CD4-positive, alpha-beta T cell treated with Interleukin-6 at 100 ng/mL for 8 hours (primary cell): ENCODE results near the gene PICK1.

Experiments used
- DNase-seq: peaks from one replicate; pipeline ENCODE4 v3.0.0-alpha.2; 2020; ENCODE audit warnings: mixed read lengths, low spot score

Gene PICK1

DNA sequence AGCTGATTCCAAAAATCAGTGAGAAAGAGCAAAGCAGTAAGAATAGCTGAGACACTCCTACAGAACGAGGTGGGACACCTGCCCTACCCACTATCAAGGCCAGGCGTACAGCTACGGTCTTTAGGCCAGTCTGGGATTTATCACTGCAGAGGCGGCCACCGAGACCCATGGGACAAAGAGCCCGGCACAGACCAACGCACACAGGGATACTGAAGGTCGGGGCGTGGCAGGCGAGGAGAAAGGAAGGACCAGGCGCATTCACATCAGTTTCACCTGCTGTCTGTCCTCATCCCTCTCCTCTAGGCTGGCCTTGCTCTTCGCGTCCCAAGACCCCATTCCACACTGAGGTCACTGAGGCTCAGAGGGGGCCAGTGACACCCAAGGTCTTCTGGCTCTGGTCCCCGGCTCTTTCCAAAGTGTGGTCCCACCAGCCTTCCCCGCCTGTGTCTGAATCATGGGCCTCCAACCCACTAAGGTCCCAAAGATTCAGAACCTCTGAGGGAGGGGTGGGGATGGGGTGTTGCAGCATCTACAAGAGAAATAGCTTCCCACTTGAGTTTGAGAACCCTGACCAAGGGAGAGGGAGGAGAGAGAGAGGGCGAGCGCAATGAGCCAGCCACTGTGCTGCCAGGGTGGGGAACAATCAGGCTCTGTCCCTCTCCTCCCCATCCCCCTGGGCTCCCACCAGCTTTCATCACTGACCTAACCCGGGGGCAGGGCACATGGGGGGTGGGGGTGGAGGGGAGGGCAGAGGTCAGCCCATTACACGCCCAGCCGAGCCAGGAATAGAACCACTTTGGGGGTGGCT is 7.2 kb upstream of the PICK1 start:
- DNase-seq: no peak

- no peak for DNase-seq
Observed at GRCh38 chr22:38050720-38051119, 6.5 kb upstream of the PICK1 start.

DNA sequence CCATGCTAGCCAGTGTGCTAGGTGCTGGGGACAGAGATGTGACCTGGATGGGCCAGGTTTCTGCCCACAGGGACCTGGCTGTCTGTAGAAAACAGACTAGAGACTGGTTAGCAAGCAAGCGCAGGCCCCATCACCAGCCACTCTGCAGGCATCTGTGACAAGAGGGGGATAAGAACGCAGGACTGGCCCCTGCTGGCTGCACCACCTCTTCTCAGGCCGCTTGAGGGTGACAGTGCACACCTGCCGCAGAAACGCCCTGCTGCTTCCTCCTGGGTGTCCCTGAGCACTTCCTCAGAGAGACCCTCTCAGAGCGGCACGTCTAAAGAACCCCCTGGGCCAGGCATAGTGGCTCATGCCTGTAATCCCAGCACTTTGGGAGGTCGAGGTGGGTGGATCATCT is 5.9 kb upstream of the PICK1 start:
- DNase-seq: no peak

GRCh38 chr22:38051900-38052862 is 5.0 kb upstream of the PICK1 start:
- peak; percentile 76 for DNase-seq

DNA sequence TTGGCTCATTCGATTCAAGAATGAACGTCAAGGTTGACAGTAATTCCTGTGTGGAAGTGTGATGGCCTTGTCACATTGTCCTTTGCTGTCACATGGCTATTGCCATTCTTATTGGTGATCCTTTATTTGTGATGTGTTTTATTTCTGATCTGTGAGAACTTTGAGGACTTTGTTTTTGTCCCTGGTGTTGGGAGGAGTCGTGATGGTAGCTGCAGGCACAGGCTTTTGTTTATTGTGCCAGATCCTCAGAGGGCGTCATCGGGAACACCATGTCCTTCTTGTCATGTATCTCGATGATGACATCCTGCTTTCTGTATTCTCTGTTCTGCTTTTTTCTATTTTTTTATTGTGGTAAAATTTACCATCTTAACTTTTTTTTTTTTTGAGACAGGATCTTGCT is 5.6 kb downstream of the PICK1 start:
- DNase-seq: no peak

GRCh38 chr22:38065539-38065938 is 8.3 kb downstream of the PICK1 start:
- DNase-seq: no peak

- DNase-seq: no peak
Observed at GRCh38 chr22:38066381-38067027, 9.3 kb downstream of the PICK1 start.

DNA sequence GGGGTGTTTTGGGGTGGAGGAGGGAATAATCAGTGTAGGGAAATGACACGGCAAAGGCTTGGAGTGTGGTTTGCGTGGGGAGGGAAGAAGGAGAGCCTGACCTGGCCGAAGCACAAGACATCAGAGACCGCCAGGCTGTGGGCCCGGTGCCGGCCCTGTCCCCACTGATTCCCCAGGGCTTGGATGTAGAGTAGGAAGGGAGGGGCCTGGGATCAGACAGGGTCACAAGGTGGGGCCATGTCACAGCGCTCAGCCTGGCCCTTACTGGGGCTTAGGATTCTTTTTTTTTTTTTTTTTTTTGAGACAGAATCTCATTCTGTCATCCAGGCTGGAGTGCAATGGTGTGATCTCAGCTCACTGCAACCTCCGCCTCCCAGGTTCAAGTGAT is 9.8 kb downstream of the PICK1 start:
- no peak for DNase-seq

- DNase-seq: no peak
Observed at GRCh38 chr22:38067761-38068360, 10.7 kb downstream of the PICK1 start.

- no peak for DNase-seq
Observed at GRCh38 chr22:38068641-38069371, 11.6 kb downstream of the PICK1 start.

- DNase-seq: no peak
Observed at GRCh38 chr22:38069372-38070249, 12.4 kb downstream of the PICK1 start.

DNA sequence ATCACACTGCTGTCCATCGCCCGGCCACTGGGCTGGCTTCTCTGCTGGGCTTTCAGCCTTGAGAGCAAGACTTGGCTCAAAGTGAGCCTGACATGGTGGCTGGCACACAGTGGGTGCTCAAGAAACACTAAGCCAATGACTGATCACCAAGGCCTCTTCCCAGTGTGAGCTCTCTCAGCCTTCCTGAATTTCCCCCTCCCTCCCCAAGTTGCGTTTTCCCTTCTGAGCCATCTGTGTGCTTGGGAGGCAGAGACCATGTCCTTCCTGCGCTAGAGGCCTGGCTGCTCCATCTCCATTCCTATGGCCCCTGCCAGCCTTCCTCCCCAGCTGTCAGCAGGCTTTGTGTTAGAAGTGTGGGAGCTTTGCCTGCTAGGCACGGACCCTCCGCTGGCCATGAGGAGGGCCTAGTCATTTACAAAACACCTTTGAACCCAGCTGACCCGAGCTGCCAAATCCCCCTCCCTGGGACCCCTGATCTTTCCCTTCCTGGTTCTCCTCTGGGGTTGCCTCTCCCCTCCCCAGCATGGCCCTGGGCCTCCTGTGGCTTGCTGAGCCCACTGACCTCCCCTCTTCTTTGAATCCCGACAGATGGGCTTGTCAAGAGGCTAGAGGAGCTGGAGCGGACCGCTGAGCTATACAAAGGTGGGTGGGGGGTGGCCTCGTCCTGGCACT is 13.2 kb downstream of the PICK1 start:
- no peak for DNase-seq

DNA sequence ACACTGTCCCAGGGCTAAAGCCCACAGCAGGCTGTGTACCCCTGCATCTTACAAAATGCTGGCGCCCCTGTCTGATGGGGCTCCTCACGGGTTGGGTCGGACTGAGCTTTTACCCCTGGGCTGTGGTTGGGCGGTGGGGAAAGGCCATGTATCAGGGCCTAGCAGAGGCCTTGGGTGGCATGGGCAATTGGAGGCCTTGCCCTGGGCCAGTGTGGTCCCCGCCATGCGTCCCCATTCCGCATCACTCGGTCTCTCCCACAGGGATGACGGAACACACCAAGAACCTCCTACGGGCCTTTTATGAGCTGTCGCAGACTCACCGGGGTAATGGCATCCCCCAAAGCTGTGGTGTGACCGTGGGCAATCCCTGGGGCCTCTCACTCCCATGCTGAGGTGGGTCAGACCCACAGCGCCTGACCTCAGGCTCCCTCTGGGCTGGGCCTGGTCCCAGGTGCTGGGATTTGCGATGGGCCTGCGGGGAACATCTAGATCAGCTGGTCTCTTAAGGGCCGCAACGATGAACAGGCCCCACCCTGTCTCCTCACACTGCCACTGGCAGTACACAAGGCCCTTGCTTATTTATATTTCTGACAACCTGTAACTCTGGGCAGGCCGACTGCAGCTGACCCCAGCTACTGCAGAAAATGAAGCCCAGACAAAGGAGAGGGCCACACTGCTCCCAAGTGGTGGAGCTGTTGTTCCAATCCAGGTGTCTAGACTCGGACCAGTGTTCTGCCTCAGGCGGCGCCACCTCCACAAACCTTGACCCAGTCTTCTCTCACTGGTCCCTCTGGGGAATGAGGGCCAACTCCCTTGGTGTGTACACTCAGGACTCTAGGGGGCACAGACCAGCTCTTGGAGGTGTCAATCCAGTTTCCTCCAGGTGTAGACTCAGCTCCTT is 14.5 kb downstream of the PICK1 start:
- DNase-seq: no peak

- DNase-seq: no peak
Observed at GRCh38 chr22:38072322-38073149, 15.3 kb downstream of the PICK1 start.

DNA sequence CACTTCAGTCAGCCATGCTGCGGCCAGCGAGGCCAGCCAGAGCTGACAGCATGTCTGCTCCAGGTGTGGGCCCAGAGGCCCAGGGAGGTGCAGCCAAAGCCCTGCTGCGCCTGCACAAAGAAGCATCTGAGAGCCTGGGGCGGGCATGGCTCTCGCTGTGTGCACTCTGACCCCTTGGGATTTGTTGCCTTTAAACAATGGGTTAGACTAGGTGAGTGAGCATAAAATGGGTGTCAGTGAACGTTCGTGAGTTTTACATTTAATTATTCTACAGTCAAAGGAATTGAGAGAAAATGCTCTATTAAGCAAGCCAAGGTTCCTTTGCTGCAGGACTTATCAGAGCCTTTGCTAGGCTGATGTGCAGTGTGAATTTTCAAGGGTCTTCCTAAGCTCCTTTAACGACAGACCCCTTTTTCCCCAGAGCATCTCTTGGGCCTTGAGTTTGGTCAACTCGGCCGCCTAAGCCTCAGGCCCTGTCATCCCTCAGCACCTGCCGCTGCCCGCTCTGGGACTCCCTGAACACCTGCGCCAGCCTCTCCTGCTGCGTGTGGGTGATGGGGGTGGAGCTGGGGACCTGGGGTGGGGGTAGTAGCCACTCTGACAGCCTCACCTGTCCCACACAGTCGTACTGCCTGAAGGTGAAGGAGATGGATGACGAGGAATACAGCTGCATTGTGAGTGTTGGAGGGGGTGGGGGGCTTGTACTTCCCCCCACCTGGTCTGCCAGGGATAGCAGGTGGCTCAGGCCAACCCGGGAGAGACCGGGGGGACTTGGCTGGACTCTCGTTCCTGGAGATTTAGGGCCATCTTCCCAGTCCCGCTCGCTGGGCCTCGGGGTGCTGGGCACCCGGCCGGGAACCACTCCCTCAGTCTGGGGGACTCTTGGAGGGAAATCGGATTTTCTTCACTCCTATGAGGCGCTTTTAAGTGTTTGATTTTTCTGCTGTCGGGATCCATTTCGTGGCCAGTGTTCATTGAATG is 16.2 kb downstream of the PICK1 start:
- DNase-seq: no peak
